ENCODE data around the gene ATP4A. TPM values are rescaled to one million over a fixed set of nuclear protein-coding genes. Genes with fewer than 3 reads are reported as not detected.

The ATP4A gene
- total and polyA plus RNA-seq, 2 donors (not counting 1 experiment from before 2014, with no cell fraction given) = not detected

GRCh38 chr19:35557539-35558399 is 5.7 kb downstream of the ATP4A start:
- Histone ChIP-seq H2AFZ (ENCODE audit: insufficient read depth, low read depth, low read length, poor library complexity, severe bottlenecking) (peak overlapping the region; percentile 54), H4K20me1 (ENCODE audit: control insufficient read depth, insufficient read depth, low read length, poor library complexity, severe bottlenecking) (no peaks in the 10 kb centered on the region), H3K9me3 (ENCODE audit: control extremely low read depth in 1 of 3, control insufficient read depth in 2 of 3, insufficient read depth in 1 of 3, low read length in 2 of 3) (peaks cover 0 to 14% (median 0%) of the 10 kb centered on the region in 3 donors), H3K9ac (ENCODE audit: low read length) (peak overlapping the region; percentile 37), H3K36me3 (replicated peaks in 1 of 2; ENCODE audit: control extremely low read depth in 1 of 2, control insufficient read depth in 1 of 2, extremely low read depth in 1 of 2, insufficient read depth in 2 of 2, low read length in 1 of 2) (no peaks in the 10 kb centered on the region), H3K27me3 (replicated peaks in 1 of 4; ENCODE audit: control extremely low read depth in 1 of 4, control insufficient read depth in 3 of 4, insufficient read depth in 4 of 4, low read length in 3 of 4) (peaks cover 0 to 48% (median 10%) of the 10 kb centered on the region in 4 experiments), H3K4me1 (ENCODE audit: control insufficient read depth in 2 of 2, insufficient read depth in 2 of 2, low read length in 2 of 2) (peaks cover 23 to 24% of the 10 kb centered on the region in 2 donors), H3K4me2 (replicated peaks; ENCODE audit: low read depth, low read length, poor library complexity, severe bottlenecking) (peak overlapping the region; percentile 74), H3K27ac (ENCODE audit: low read length in 2 of 2) (no peak overlapping the region), H3K79me2 (ENCODE audit: control insufficient read depth, insufficient read depth, low read length) (no peaks in the 10 kb centered on the region), H3K4me3 (ENCODE audit: control extremely low read depth in 1 of 5, extremely low read depth in 1 of 5, insufficient read depth in 1 of 5, low read depth in 2 of 5, low read length in 4 of 5) (peak overlapping the region in 3 of 5 experiments; percentile 32 to 45 (median 42))
- ATAC-seq (ENCODE audit: low read depth) (peak; percentile 35), DNase-seq (peak; percentile 63)
- no peaks in the 10 kb centered on the region for H3K9me3 Mint-ChIP-seq (ENCODE audit: insufficient read depth)
- no peak overlapping the region for H3K27ac Mint-ChIP-seq
- intact Hi-C loops (cut with micrococcal nuclease) = no loop called here
- H3K4me1 Mint-ChIP-seq = peaks cover 27% of the 10 kb centered on the region
- CTCF ChIA-PET = interaction anchor here (0.5 to 1.8 kb wide), 2 partner anchors 10 to 137 kb away, joined by 4 read pairs; no protein-coding TSS in a partner anchor
- peak overlapping the region; percentile 78 for H3K4me3 Mint-ChIP-seq
- POLR2A ChIA-PET = no interaction called here
- TF ChIP-seq CTCF (IDR thresholded peaks at IDR 0.05) (no peak), EZH2 (IDR thresholded peaks at IDR 0.05; ENCODE audit: borderline replicate concordance, insufficient read depth, low read depth, low read length, poor library complexity, severe bottlenecking) (no peak)
- peaks cover 46% of the 10 kb centered on the region for H3K27me3 Mint-ChIP-seq
- 12% methylated on average over 55 of the region's 60 CpGs for WGBS (ENCODE audit: insufficient coverage)

Measured in B cell (primary cell).